Glutamatergic neuron (in vitro differentiated cells): ENCODE results near the gene UGCG. TPM values are rescaled to one million over a fixed set of nuclear protein-coding genes. Genes with fewer than 3 reads are reported as not detected.

Experiments used
- DNase-seq: peaks from one replicate; pipeline ENCODE4 v3.0.0; 2022
- H3K27ac Mint-ChIP-seq: one replicate; pipeline ENCODE4 v1.8.0; 2020; ENCODE audit warnings: mild to moderate bottlenecking, mixed read lengths, inconsistent platforms; ENCODE audit not compliant: unreplicated experiment
- H3K27me3 Mint-ChIP-seq: one replicate; pipeline ENCODE4 v1.8.0; 2020; ENCODE audit warnings: mild to moderate bottlenecking, moderate library complexity, mixed read lengths, inconsistent platforms; ENCODE audit not compliant: unreplicated experiment
- H3K36me3 Mint-ChIP-seq: one replicate; pipeline ENCODE4 v1.8.0; 2020; ENCODE audit warnings: mild to moderate bottlenecking, mixed read lengths, inconsistent platforms; ENCODE audit not compliant: unreplicated experiment
- H3K4me1 Mint-ChIP-seq: one replicate; pipeline ENCODE4 v1.8.0; 2020; ENCODE audit warnings: mild to moderate bottlenecking, low read depth, mixed read lengths, inconsistent platforms; ENCODE audit not compliant: unreplicated experiment
- H3K4me3 Mint-ChIP-seq: one replicate; pipeline ENCODE4 v1.8.0; 2020; ENCODE audit warnings: mild to moderate bottlenecking, mixed read lengths, inconsistent platforms; ENCODE audit not compliant: unreplicated experiment
- H3K9me3 Mint-ChIP-seq: one replicate; pipeline ENCODE4 v1.8.0; 2020; ENCODE audit warnings: mild to moderate bottlenecking, moderate library complexity, mixed read lengths, inconsistent platforms; ENCODE audit not compliant: unreplicated experiment
- CTCF ChIP-seq: fragments of 200-600 bp; sonication (generic); IDR thresholded peaks from one replicate; pipeline ENCODE4 v1.5.0; 2021; ENCODE audit not compliant: partially characterized antibody, unreplicated experiment
- total RNA-seq: library from RNA; stranded (reverse); fragmentation: NEBNext Ultra II Directional; extraction: Animal tissue kit (Norgen Biotek cat#: 25700); gene quantifications from one replicate; pipeline ENCODE4 v1.2.1, GENCODE V29; 2021; ENCODE audit not compliant: unreplicated experiment

Gene UGCG
- total RNA-seq, 1 donor from 2014 or later, result 16.0 TPM

- Mint-ChIP-seq H3K27ac (no peak overlapping the region), H3K4me3 (no peak overlapping the region), H3K4me1 (no peaks in the 10 kb centered on the region), H3K27me3 (peaks cover 4% of the 10 kb centered on the region), H3K9me3 (peaks cover 4% of the 10 kb centered on the region), H3K36me3 (no peaks in the 10 kb centered on the region)
- no peak for DNase-seq
- no peak for TF ChIP-seq CTCF
Measured at GRCh38 chr9:111967621-111968020, 71.0 kb downstream of the UGCG start.

GRCh38 chr9:111969061-111969460 lies 72.4 kb downstream of the UGCG start:
- Mint-ChIP-seq H3K27ac (no peak overlapping the region), H3K4me3 (no peak overlapping the region), H3K4me1 (no peaks in the 10 kb centered on the region), H3K9me3 (peaks cover 4% of the 10 kb centered on the region), H3K27me3 (peaks cover 6% of the 10 kb centered on the region), H3K36me3 (no peaks in the 10 kb centered on the region)
- DNase-seq, result no peak
- TF ChIP-seq CTCF, result no peak

- peaks cover 4% of the 10 kb centered on the region for H3K9me3 Mint-ChIP-seq
- no peak for TF ChIP-seq CTCF
- H3K27me3 Mint-ChIP-seq, result peaks cover 6% of the 10 kb centered on the region
- no peaks in the 10 kb centered on the region for H3K4me1 Mint-ChIP-seq
- H3K27ac Mint-ChIP-seq, result no peak overlapping the region
- H3K36me3 Mint-ChIP-seq, result no peaks in the 10 kb centered on the region
- no peak overlapping the region for H3K4me3 Mint-ChIP-seq
- no peak for DNase-seq
Measured at GRCh38 chr9:111969622-111970021, 73.0 kb downstream of the UGCG start.

GRCh38 chr9:111970827-111971226 lies 74.2 kb downstream of the UGCG start:
- TF ChIP-seq CTCF, result no peak
- Mint-ChIP-seq H3K27me3 (peaks cover 6% of the 10 kb centered on the region), H3K4me3 (no peak overlapping the region), H3K9me3 (peaks cover 4% of the 10 kb centered on the region), H3K36me3 (no peaks in the 10 kb centered on the region), H3K27ac (no peak overlapping the region), H3K4me1 (peaks cover 2% of the 10 kb centered on the region)
- DNase-seq, result no peak

- no peak for DNase-seq
- H3K27ac Mint-ChIP-seq, result no peak overlapping the region
- H3K4me3 Mint-ChIP-seq, result no peak overlapping the region
Measured at GRCh38 chr9:111974092-111974681, 77.6 kb downstream of the UGCG start.

More at GRCh38 chr9:111974092-111974681, 77.6 kb downstream of the UGCG start:
- Mint-ChIP-seq H3K36me3 (no peaks in the 10 kb centered on the region), H3K27me3 (peaks cover 6% of the 10 kb centered on the region), H3K4me1 (peaks cover 2% of the 10 kb centered on the region), H3K9me3 (peaks cover 4% of the 10 kb centered on the region)
- no peak for TF ChIP-seq CTCF
